GM19397 (cell line): Measurements from ENCODE around the gene CDC42SE2.
"Not testable (repeated sequence)": the region's sequence is repeated elsewhere in the genome, so short reads cannot be mapped to it uniquely, and the experiment has no call there.

Experiments used
- ATAC-seq: cut with Tn5 transposase; IDR thresholded peaks from one replicate; pipeline ENCODE4 v1.9.1; 2021; ENCODE audit warnings: mild to moderate bottlenecking, moderate library complexity; ENCODE audit not compliant: unreplicated experiment

CDC42SE2 gene

GRCh38 chr5:131277875-131278740 lies 14.3 kb downstream of the CDC42SE2 start:
- ATAC-seq, result no peak

GRCh38 chr5:131278741-131279124 lies 14.9 kb downstream of the CDC42SE2 start:
- ATAC-seq, result not testable (repeated sequence)

GRCh38 chr5:131279204-131279603 lies 15.4 kb downstream of the CDC42SE2 start:
- ATAC-seq, result no peak

- no peak for ATAC-seq
Measured at GRCh38 chr5:131280417-131280816, 16.6 kb downstream of the CDC42SE2 start.

GRCh38 chr5:131281133-131281867 lies 17.4 kb downstream of the CDC42SE2 start:
- no peak for ATAC-seq

- no peak for ATAC-seq
Measured at GRCh38 chr5:131281868-131282234, 18.0 kb downstream of the CDC42SE2 start.

GRCh38 chr5:131282235-131282634 lies 18.4 kb downstream of the CDC42SE2 start:
- ATAC-seq, result no peak

- no peak for ATAC-seq
Measured at GRCh38 chr5:131285703-131286399, 22.0 kb downstream of the CDC42SE2 start.

GRCh38 chr5:131286400-131286715 lies 22.5 kb downstream of the CDC42SE2 start:
- no peak for ATAC-seq

- no peak for ATAC-seq
Measured at GRCh38 chr5:131288328-131288727, 24.5 kb downstream of the CDC42SE2 start.

- peak; percentile 32 for ATAC-seq
Measured at GRCh38 chr5:131289738-131290137, 25.9 kb downstream of the CDC42SE2 start.

- ATAC-seq, result no peak
Measured at GRCh38 chr5:131296213-131296672, 32.4 kb downstream of the CDC42SE2 start.

GRCh38 chr5:131297886-131298285 lies 34.0 kb downstream of the CDC42SE2 start:
- no peak for ATAC-seq

- ATAC-seq, result no peak
Measured at GRCh38 chr5:131299465-131299864, 35.6 kb downstream of the CDC42SE2 start.

- ATAC-seq, result no peak
Measured at GRCh38 chr5:131302506-131302905, 38.7 kb downstream of the CDC42SE2 start.

- no peak for ATAC-seq
Measured at GRCh38 chr5:131303537-131303936, 39.7 kb downstream of the CDC42SE2 start.

GRCh38 chr5:131304414-131304813 lies 40.6 kb downstream of the CDC42SE2 start:
- no peak for ATAC-seq

GRCh38 chr5:131305138-131305689 lies 41.4 kb downstream of the CDC42SE2 start:
- no peak for ATAC-seq

- no peak for ATAC-seq
Measured at GRCh38 chr5:131305906-131306305, 42.1 kb downstream of the CDC42SE2 start.

GRCh38 chr5:131312235-131312772 lies 48.5 kb downstream of the CDC42SE2 start:
- ATAC-seq, result not testable (repeated sequence)

- no peak for ATAC-seq
Measured at GRCh38 chr5:131316026-131316425, 52.2 kb downstream of the CDC42SE2 start.
